GM13976 (cell line): ENCODE measurements around the gene SMIM41.

Experiments used
- DNase-seq: peaks from one replicate; pipeline ENCODE4 v3.0.0; 2012; ENCODE audit warnings: low spot score
- in situ Hi-C: fragments of 300-500 bp; cut with MboI; formaldehyde crosslinking; loops from one replicate; pipeline ENCODE4 v1.12.0; 2022; ENCODE audit warnings: low sequenced_read_pairs, mixed read lengths, inconsistent platforms; ENCODE audit not compliant: unreplicated experiment
- TF ChIP-seq, protein P1 (sequence below): IDR thresholded peaks from 2 replicates; pipeline ENCODE4 v1.5.1; 2012; ENCODE audit warnings: borderline replicate concordance, mild to moderate bottlenecking; ENCODE audit not compliant: insufficient read depth; ENCODE audit errors: extremely low read depth, missing control alignments, control extremely low read depth

SMIM41 gene

DNA sequence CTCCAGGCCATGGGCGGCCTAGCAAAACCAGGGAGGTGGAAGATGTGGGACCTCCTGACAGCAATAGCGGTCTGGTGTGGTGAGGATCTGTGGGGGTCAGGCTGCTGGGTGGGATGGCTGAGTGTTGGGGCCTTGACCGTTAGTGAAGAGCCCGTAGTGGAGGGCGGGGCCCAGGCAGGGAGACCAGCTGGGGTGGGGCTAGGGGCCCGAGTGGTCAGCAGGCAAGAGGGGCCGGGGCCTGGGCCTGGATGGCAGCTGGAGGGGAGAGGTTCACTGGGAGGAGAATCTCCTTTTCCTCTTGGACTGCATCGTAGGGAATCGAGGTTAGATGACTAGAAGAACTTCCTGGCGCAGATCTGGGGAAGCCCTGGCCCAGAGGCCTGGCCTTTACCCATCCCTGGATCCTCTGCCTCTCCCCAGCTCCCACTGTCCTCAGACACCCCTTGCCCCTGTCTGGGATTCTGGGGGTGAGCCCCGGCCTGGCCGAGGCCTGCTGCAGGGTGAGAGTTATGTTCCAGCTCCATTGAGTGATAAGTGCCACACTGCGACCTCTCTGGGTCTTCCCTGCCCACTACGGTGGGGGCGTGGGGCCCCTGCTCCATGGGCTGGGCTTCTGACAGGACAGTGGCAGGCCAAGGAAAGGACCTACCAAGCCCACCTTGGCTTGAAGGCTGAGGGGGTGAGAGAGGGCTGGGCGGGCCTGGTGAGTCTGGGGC, 65.2 kb downstream of the SMIM41 start:
- TF ChIP-seq, protein P1, sequence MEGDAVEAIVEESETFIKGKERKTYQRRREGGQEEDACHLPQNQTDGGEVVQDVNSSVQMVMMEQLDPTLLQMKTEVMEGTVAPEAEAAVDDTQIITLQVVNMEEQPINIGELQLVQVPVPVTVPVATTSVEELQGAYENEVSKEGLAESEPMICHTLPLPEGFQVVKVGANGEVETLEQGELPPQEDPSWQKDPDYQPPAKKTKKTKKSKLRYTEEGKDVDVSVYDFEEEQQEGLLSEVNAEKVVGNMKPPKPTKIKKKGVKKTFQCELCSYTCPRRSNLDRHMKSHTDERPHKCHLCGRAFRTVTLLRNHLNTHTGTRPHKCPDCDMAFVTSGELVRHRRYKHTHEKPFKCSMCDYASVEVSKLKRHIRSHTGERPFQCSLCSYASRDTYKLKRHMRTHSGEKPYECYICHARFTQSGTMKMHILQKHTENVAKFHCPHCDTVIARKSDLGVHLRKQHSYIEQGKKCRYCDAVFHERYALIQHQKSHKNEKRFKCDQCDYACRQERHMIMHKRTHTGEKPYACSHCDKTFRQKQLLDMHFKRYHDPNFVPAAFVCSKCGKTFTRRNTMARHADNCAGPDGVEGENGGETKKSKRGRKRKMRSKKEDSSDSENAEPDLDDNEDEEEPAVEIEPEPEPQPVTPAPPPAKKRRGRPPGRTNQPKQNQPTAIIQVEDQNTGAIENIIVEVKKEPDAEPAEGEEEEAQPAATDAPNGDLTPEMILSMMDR, result no peak
- DNase-seq, result no peak
- in situ Hi-C loops, result no loop called here

- TF ChIP-seq, protein P1, result no peak
- DNase-seq, result no peak
- in situ Hi-C loops, result no loop called here
Observed at GRCh38 chr12:52145228-52146088, 66.0 kb downstream of the SMIM41 start.

DNA sequence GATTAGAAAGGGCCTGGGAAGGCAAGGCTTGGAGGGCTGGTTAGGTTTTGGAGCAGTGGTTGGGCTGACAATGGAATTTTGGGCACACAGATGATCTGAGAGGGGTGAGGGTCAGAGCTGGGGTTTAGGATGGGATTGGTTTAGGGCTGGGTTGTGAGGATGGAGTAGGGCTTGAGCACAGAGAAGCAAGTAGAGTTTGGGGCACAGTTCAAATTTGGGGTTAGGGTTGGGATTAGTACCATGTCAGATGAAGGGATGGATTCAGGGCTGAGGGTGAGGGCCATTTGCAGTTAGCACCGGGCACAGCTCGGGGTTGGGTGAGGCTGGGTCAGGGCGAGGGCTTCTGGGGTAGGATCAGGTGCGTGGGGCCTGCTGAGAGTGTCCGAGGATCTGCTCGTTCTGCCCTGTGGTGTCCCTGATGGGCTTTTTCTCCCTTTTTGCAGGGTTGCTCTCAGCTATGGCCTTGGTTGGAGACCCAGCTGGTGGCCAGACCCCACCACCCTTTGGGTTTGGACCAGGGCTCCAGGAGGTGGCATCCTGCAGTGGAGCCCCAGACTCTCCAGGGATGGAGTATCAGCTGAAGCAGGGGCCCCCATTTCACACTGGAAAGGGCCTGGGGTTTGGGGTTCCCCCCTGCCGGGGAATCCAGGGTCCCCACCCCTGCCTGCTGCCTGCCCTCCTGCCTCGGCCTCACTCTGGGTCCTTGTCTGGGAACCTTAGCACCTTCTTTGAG, 66.8 kb downstream of the SMIM41 start:
- TF ChIP-seq, protein P1, result no peak
- no peak for DNase-seq
- in situ Hi-C loops, result no loop called here

DNA sequence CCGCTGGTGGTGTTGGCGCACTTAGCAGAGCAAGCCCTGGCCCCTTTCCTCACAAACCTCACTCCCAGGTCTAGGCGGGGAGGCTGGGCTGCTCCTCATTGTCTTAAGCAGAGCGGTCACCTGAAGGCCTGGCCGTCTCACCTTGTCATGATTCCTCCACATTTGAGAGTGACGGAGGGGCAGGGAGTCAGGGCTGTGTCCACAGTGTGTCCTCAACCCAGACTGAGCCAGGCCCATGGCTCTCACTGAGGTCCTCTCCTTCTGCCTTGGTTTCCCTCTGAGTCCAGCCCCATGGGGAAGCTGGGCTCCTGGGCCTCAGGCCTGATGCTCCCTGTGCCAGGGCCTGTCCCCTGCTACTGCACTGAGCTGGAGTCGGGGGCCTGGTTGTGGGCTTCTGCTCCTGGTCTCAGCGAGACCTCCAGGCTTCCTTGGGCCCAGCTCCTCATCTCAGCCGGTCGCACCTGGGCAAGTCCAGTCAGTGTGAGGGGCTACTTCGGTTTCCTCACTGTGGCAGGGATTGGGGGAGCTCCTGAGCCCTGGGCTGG, 67.4 kb downstream of the SMIM41 start:
- TF ChIP-seq, protein P1, result no peak
- DNase-seq, result no peak
- in situ Hi-C loops, result no loop called here

GRCh38 chr12:52147367-52147963, 68.0 kb downstream of the SMIM41 start:
- DNase-seq, result no peak
- in situ Hi-C loops, result no loop called here
- TF ChIP-seq, protein P1, result no peak

DNA sequence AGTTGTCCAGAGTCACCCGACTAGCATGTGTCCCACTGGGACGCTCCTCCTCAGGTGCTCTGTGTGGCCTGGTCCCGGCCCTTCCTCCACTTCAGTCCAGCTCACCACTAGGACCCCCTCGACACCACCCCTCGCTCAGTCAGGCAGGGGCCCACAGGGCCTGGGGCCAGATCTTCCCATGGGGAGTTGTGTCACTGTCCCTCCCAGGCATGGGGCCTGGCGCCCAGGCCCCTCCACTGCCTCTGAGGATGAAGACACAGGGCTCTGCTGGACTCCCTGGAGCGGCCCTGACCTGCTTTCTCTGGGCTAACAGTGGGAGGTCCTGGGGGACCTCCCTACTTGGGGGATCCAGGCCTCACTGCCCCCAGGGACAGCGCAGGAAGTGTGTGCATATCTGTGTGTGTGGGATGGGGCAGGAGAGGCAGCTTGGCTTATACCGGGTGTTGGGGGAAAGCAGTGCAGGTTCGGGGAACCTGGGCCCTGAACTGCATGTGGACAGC, 68.5 kb downstream of the SMIM41 start:
- TF ChIP-seq, protein P1, result no peak
- in situ Hi-C loops, result no loop called here
- DNase-seq, result no peak
